Measurements from ENCODE around the gene P4HB.

Gene P4HB

GRCh38 chr17:81907219-81908145, 47.1 kb upstream of the P4HB start:
- Histone ChIP-seq H3K27me3 (ENCODE audit: insufficient read depth, poor library complexity, severe bottlenecking) (no peaks in the 10 kb centered on the region), H3K4me3 (replicated peaks; ENCODE audit: insufficient read depth, low read length) (no peak overlapping the region), H3K27ac (replicated peaks) (no peak overlapping the region)
- DNase-seq (ENCODE audit: low read depth in 1 of 2, low spot score in 1 of 2): no peak
- TF ChIP-seq, protein P1, sequence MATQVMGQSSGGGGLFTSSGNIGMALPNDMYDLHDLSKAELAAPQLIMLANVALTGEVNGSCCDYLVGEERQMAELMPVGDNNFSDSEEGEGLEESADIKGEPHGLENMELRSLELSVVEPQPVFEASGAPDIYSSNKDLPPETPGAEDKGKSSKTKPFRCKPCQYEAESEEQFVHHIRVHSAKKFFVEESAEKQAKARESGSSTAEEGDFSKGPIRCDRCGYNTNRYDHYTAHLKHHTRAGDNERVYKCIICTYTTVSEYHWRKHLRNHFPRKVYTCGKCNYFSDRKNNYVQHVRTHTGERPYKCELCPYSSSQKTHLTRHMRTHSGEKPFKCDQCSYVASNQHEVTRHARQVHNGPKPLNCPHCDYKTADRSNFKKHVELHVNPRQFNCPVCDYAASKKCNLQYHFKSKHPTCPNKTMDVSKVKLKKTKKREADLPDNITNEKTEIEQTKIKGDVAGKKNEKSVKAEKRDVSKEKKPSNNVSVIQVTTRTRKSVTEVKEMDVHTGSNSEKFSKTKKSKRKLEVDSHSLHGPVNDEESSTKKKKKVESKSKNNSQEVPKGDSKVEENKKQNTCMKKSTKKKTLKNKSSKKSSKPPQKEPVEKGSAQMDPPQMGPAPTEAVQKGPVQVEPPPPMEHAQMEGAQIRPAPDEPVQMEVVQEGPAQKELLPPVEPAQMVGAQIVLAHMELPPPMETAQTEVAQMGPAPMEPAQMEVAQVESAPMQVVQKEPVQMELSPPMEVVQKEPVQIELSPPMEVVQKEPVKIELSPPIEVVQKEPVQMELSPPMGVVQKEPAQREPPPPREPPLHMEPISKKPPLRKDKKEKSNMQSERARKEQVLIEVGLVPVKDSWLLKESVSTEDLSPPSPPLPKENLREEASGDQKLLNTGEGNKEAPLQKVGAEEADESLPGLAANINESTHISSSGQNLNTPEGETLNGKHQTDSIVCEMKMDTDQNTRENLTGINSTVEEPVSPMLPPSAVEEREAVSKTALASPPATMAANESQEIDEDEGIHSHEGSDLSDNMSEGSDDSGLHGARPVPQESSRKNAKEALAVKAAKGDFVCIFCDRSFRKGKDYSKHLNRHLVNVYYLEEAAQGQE (IDR thresholded peaks at IDR 0.05; ENCODE audit: insufficient replicate concordance, low read depth): no peak
- TF ChIP-seq GABPA (IDR thresholded peaks at IDR 0.05; ENCODE audit: low read depth): no peak
- TF ChIP-seq, protein P2, sequence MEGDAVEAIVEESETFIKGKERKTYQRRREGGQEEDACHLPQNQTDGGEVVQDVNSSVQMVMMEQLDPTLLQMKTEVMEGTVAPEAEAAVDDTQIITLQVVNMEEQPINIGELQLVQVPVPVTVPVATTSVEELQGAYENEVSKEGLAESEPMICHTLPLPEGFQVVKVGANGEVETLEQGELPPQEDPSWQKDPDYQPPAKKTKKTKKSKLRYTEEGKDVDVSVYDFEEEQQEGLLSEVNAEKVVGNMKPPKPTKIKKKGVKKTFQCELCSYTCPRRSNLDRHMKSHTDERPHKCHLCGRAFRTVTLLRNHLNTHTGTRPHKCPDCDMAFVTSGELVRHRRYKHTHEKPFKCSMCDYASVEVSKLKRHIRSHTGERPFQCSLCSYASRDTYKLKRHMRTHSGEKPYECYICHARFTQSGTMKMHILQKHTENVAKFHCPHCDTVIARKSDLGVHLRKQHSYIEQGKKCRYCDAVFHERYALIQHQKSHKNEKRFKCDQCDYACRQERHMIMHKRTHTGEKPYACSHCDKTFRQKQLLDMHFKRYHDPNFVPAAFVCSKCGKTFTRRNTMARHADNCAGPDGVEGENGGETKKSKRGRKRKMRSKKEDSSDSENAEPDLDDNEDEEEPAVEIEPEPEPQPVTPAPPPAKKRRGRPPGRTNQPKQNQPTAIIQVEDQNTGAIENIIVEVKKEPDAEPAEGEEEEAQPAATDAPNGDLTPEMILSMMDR (IDR thresholded peaks at IDR 0.05; ENCODE audit: insufficient read depth, low read length): no peak
- no peak for TF ChIP-seq SPI1 (IDR thresholded peaks at IDR 0.05; ENCODE audit: borderline replicate concordance, low read depth)
- no peak for TF ChIP-seq POLR2AphosphoS5 (IDR thresholded peaks at IDR 0.05; ENCODE audit: low read depth)

- Histone ChIP-seq H3K27me3 (ENCODE audit: insufficient read depth, poor library complexity, severe bottlenecking) (peaks cover 2% of the 10 kb centered on the region), H3K27ac (replicated peaks) (no peak overlapping the region), H3K4me3 (replicated peaks; ENCODE audit: insufficient read depth, low read length) (no peak overlapping the region)
- TF ChIP-seq, protein P2 (IDR thresholded peaks at IDR 0.05; ENCODE audit: insufficient read depth, low read length): no peak
- no peak for TF ChIP-seq SPI1 (IDR thresholded peaks at IDR 0.05; ENCODE audit: borderline replicate concordance, low read depth)
- TF ChIP-seq GABPA (IDR thresholded peaks at IDR 0.05; ENCODE audit: low read depth): no peak
- TF ChIP-seq, protein P1 (IDR thresholded peaks at IDR 0.05; ENCODE audit: insufficient replicate concordance, low read depth): no peak
- no peak for TF ChIP-seq POLR2AphosphoS5 (IDR thresholded peaks at IDR 0.05; ENCODE audit: low read depth)
- no peak for DNase-seq (ENCODE audit: low read depth in 1 of 2, low spot score in 1 of 2)
Observed at GRCh38 chr17:81906476-81907218, 46.3 kb upstream of the P4HB start.

DNA sequence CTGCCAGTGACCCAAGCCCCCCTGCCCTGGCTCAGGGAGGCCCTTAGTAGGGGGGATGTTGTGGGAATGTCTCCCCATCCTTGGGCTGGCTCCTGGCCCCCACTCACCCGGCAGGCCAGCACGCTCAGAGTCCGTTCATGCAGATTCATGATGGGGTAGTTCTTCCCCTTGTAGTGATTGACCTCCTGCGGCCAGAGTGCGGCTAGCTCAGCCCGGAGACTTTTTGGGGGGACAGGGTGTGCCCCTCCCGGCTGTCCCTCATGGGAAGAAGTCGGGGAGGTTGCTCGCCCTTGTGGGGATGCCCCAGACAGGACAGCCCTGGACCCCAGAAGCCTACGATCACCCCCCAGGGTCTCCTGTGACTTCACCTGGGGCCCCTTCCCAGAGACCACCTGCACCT, 45.7 kb upstream of the P4HB start:
- TF ChIP-seq GABPA (IDR thresholded peaks at IDR 0.05; ENCODE audit: low read depth) (no peak), SPI1 (IDR thresholded peaks at IDR 0.05; ENCODE audit: borderline replicate concordance, low read depth) (no peak), POLR2AphosphoS5 (IDR thresholded peaks at IDR 0.05; ENCODE audit: low read depth) (no peak)
- TF ChIP-seq, protein P2 (IDR thresholded peaks at IDR 0.05; ENCODE audit: insufficient read depth, low read length): no peak
- Histone ChIP-seq H3K27ac (replicated peaks) (no peak overlapping the region), H3K27me3 (ENCODE audit: insufficient read depth, poor library complexity, severe bottlenecking) (peaks cover 5% of the 10 kb centered on the region), H3K4me3 (replicated peaks; ENCODE audit: insufficient read depth, low read length) (no peak overlapping the region)
- no peak for DNase-seq (ENCODE audit: low read depth in 1 of 2, low spot score in 1 of 2)

Measured in HL-60 (cell line).